HEK293T (cell line): ENCODE results near the gene CDC42SE2.
"Not testable (repeated sequence)": the region's sequence is repeated elsewhere in the genome, so short reads cannot be mapped to it uniquely, and the experiment has no call there.

Experiments used
- CTCF ChIA-PET: fragments of 350-600 bp; formaldehyde crosslinking; extraction: SDS; loops from one replicate; lab custom pipeline; 2021; ENCODE audit warnings: antibody characterized with exemption, inconsistent platforms; lab: Yijun Ruan, JAX
- POLR2A ChIA-PET: fragments of 350-600 bp; formaldehyde crosslinking; extraction: SDS; loops from one replicate; lab custom pipeline; 2020; ENCODE audit warnings: antibody characterized with exemption, inconsistent platforms; lab: Yijun Ruan, JAX
- DNase-seq: peaks from one replicate; pipeline ENCODE4 v3.0.0; 2012; ENCODE audit warnings: mixed read lengths; ENCODE audit errors: extremely low spot score
- ARNT ChIP-seq: fragments of 450-650 bp; IDR thresholded peaks from 2 replicates; pipeline ENCODE4 v1.6.1; 2017; ENCODE audit warnings: mild to moderate bottlenecking
- BHLHE40 ChIP-seq: fragments of 450-650 bp; IDR thresholded peaks from 2 replicates; pipeline ENCODE4 v1.6.1; 2016; ENCODE audit warnings: mild to moderate bottlenecking, moderate library complexity, borderline replicate concordance
- CTBP1 ChIP-seq: fragments of 450-650 bp; IDR thresholded peaks from 2 replicates; pipeline ENCODE4 v1.6.1; 2016; ENCODE audit warnings: borderline replicate concordance
- ELF4 ChIP-seq: fragments of 450-650 bp; IDR thresholded peaks from 2 replicates; pipeline ENCODE4 v1.6.1; 2017; ENCODE audit warnings: antibody characterized with exemption
- FOXA1 ChIP-seq: fragments of 450-650 bp; IDR thresholded peaks from 2 replicates; pipeline ENCODE4 v1.6.1; 2016; ENCODE audit warnings: mild to moderate bottlenecking
- FOXK2 ChIP-seq: fragments of 450-650 bp; IDR thresholded peaks from 2 replicates; pipeline ENCODE4 v1.6.1; 2016; ENCODE audit warnings: mild to moderate bottlenecking
- FOXM1 ChIP-seq: fragments of 450-650 bp; IDR thresholded peaks from 2 replicates; pipeline ENCODE4 v1.6.1; 2017; ENCODE audit warnings: mild to moderate bottlenecking, borderline replicate concordance
- HDGF ChIP-seq: fragments of 450-650 bp; IDR thresholded peaks from 2 replicates; pipeline ENCODE4 v1.6.1; 2017; ENCODE audit warnings: antibody characterized with exemption, borderline replicate concordance
- L3MBTL2 ChIP-seq: fragments of 450-650 bp; conservative IDR thresholded peaks from 2 replicates; pipeline ENCODE4 v1.6.1; 2016; ENCODE audit warnings: mild to moderate bottlenecking
- LEF1 ChIP-seq: fragments of 450-650 bp; IDR thresholded peaks from 2 replicates; pipeline ENCODE4 v1.6.1; 2017; ENCODE audit warnings: mild to moderate bottlenecking, borderline replicate concordance
- NFRKB ChIP-seq: fragments of 450-650 bp; IDR thresholded peaks from 2 replicates; pipeline ENCODE4 v1.6.1; 2016; ENCODE audit warnings: mild to moderate bottlenecking, moderate library complexity
- PKNOX1 ChIP-seq: fragments of 450-650 bp; IDR thresholded peaks from 2 replicates; pipeline ENCODE4 v1.6.1; 2016
- SP1 ChIP-seq: fragments of 450-650 bp; IDR thresholded peaks from 2 replicates; pipeline ENCODE4 v1.6.1; 2017
- SUZ12 ChIP-seq: fragments of 450-650 bp; IDR thresholded peaks from 2 replicates; pipeline ENCODE4 v1.6.1; 2016; ENCODE audit warnings: mild to moderate bottlenecking
- TARDBP ChIP-seq: fragments of 450-650 bp; IDR thresholded peaks from 2 replicates; pipeline ENCODE4 v1.6.1; 2016
- ZNF384 ChIP-seq: fragments of 450-650 bp; IDR thresholded peaks from 2 replicates; pipeline ENCODE4 v1.6.1; 2016

CDC42SE2 gene

GRCh38 chr5:131373265-131373664, 109.4 kb downstream of the CDC42SE2 start:
- ChIA-PET POLR2A (interaction anchor here (1.3 kb wide), 1 partner anchor 10 kb away, joined by 3 read pairs; no protein-coding TSS in a partner anchor), CTCF (interaction anchor here (1.1 kb wide), 1 partner anchor 9 kb away, joined by 3 read pairs; no protein-coding TSS in a partner anchor)
- TF ChIP-seq CTBP1 (no peak), ZNF384 (no peak), SUZ12 (no peak), FOXA1 (no peak), HDGF (no peak), SP1 (no peak), L3MBTL2 (no peak)
- no peak for DNase-seq

GRCh38 chr5:131375351-131375750, 111.5 kb downstream of the CDC42SE2 start:
- ChIA-PET POLR2A (no interaction called here), CTCF (interaction anchor here (0.5 kb wide), 1 partner anchor 44 kb away, joined by 4 read pairs; no protein-coding TSS in a partner anchor)
- no peak for DNase-seq
- TF ChIP-seq ARNT (no peak), HDGF (no peak), FOXK2 (no peak), TARDBP (no peak), ELF4 (no peak), PKNOX1 (no peak), SP1 (no peak), NFRKB (no peak), FOXA1 (no peak), BHLHE40 (no peak), SUZ12 (no peak)

- TF ChIP-seq ELF4 (no peak), PKNOX1 (no peak), SUZ12 (no peak), L3MBTL2 (no peak), CTBP1 (no peak), TARDBP (no peak), FOXK2 (no peak), FOXM1 (no peak), ZNF384 (no peak), NFRKB (no peak), BHLHE40 (no peak), LEF1 (no peak), SP1 (no peak), FOXA1 (no peak)
- no peak for DNase-seq
- ChIA-PET POLR2A (no interaction called here), CTCF (no interaction called here)
Observed at GRCh38 chr5:131377346-131377745, 113.5 kb downstream of the CDC42SE2 start.

- no peak for TF ChIP-seq FOXK2
- no peak for TF ChIP-seq FOXM1
- no peak for TF ChIP-seq CTBP1
- no peak for TF ChIP-seq HDGF
- TF ChIP-seq ARNT: no peak
- no peak for TF ChIP-seq LEF1
- TF ChIP-seq ZNF384: no peak
- TF ChIP-seq BHLHE40: no peak
- TF ChIP-seq FOXA1: no peak
- TF ChIP-seq SP1: no peak
- TF ChIP-seq L3MBTL2: no peak
- ChIA-PET POLR2A (no interaction called here), CTCF (no interaction called here)
- DNase-seq: no peak
Observed at GRCh38 chr5:131377785-131378325, 114.0 kb downstream of the CDC42SE2 start.

- no peak for DNase-seq
- ChIA-PET CTCF (no interaction called here), POLR2A (interaction anchor here (0.9 kb wide), 1 partner anchor 114 kb away, joined by 3 read pairs; no protein-coding TSS in a partner anchor)
- TF ChIP-seq TARDBP (no peak), PKNOX1 (no peak), CTBP1 (no peak), ZNF384 (no peak), HDGF (no peak), NFRKB (no peak), ELF4 (no peak), SP1 (no peak), SUZ12 (no peak), ARNT (no peak)
Observed at GRCh38 chr5:131378721-131379541, 115.1 kb downstream of the CDC42SE2 start.

GRCh38 chr5:131379723-131380122, 115.9 kb downstream of the CDC42SE2 start:
- ChIA-PET CTCF (interaction anchor here (0.7 kb wide), 1 partner anchor 181 kb away, joined by 3 read pairs; no protein-coding TSS in a partner anchor), POLR2A (no interaction called here)
- no peak for DNase-seq
- TF ChIP-seq SP1 (no peak), FOXK2 (no peak), LEF1 (no peak), FOXA1 (no peak), BHLHE40 (no peak), L3MBTL2 (no peak), NFRKB (no peak), PKNOX1 (no peak), ARNT (no peak), CTBP1 (no peak), ZNF384 (no peak), FOXM1 (no peak), TARDBP (no peak)

- DNase-seq, POLR2A ChIA-PET: not testable (repeated sequence)
- CTCF ChIA-PET: interaction anchor here (0.7 kb wide), 1 partner anchor 182 kb away, joined by 3 read pairs; no protein-coding TSS in a partner anchor
Observed at GRCh38 chr5:131380238-131380637, 116.4 kb downstream of the CDC42SE2 start.
